IMR-90 (cell line): ENCODE results near the gene NXPH2. TPM values are rescaled to one million over a fixed set of nuclear protein-coding genes. Genes with fewer than 3 reads are reported as not detected.

ENCODE experiments used
- ATAC-seq: fragments of 200-7000 bp; cut with Tn5 transposase; 2 replicates; pipeline ENCODE4 v1.9.1; 2020; ENCODE audit warnings: low read depth, mild to moderate bottlenecking, moderate library complexity
- BruUV-seq: library from RNA; stranded (reverse); fragments of 400-500 nt; replicated peaks from 2 replicates; lab custom pipeline; 2021; lab: Mats Ljungman, UMichigan
- CTCF ChIA-PET: fragments of 300-600 bp; formaldehyde crosslinking; extraction: SDS; loops from one replicate; lab custom pipeline; 2021; ENCODE audit warnings: antibody characterized with exemption; lab: Yijun Ruan, JAX
- POLR2A ChIA-PET: fragments of 300-600 bp; sonication (Branson Sonifier 250); formaldehyde crosslinking; loops from one replicate; lab custom pipeline; 2022; ENCODE audit warnings: antibody characterized with exemption; ENCODE audit not compliant: unreplicated experiment; lab: Charles Lee
- DNase-seq: peaks from one replicate; pipeline ENCODE4 v3.0.0; 2013
- H2AFZ ChIP-seq: replicated peaks from 2 replicates; pipeline ENCODE3; 2013; ENCODE audit warnings: low read length, mild to moderate bottlenecking; ENCODE audit not compliant: poor library complexity
- H2AK5ac ChIP-seq: 2 replicates; pipeline ENCODE4 v1.6.1; 2013; ENCODE audit warnings: low read depth, low read length, inconsistent platforms
- H2AK9ac ChIP-seq: replicated peaks from 2 replicates; pipeline ENCODE3; 2013; ENCODE audit warnings: mild to moderate bottlenecking, low read depth, low read length, moderate library complexity; ENCODE audit not compliant: poor library complexity
- H2BK120ac ChIP-seq: 2 replicates; pipeline ENCODE4 v1.6.1; 2013; ENCODE audit warnings: low read depth, low read length, inconsistent platforms
- H2BK15ac ChIP-seq: 3 replicates; pipeline ENCODE4 v1.6.1; 2013; ENCODE audit warnings: low read depth, low read length, inconsistent platforms
- H2BK20ac ChIP-seq: 2 replicates; pipeline ENCODE4 v1.6.1; 2013; ENCODE audit warnings: low read depth, mild to moderate bottlenecking, inconsistent platforms, low read length, moderate library complexity
- H2BK5ac ChIP-seq: 2 replicates; pipeline ENCODE4 v1.6.1; 2013; ENCODE audit warnings: mild to moderate bottlenecking, low read depth, low read length, inconsistent platforms; ENCODE audit not compliant: poor library complexity, severe bottlenecking
- H3K14ac ChIP-seq: replicated peaks from 2 replicates; pipeline ENCODE4 v1.6.1; 2013; ENCODE audit warnings: low read depth, low read length, inconsistent platforms
- H3K18ac ChIP-seq: 2 replicates; pipeline ENCODE4 v1.6.1; 2013; ENCODE audit warnings: low read depth, low read length, control low read depth
- H3K23ac ChIP-seq: 2 replicates; pipeline ENCODE4 v1.6.1; 2013; ENCODE audit warnings: low read depth, low read length, inconsistent platforms
- H3K27ac ChIP-seq: 2 replicates; pipeline ENCODE4 v1.5.1; 2013; ENCODE audit warnings: mild to moderate bottlenecking, control low read depth, low read length; ENCODE audit not compliant: insufficient read depth
- H3K27me3 ChIP-seq: 2 replicates; pipeline ENCODE4 v1.6.1; 2013; ENCODE audit warnings: low read length; ENCODE audit not compliant: control insufficient read depth, insufficient read depth
- H3K36me3 ChIP-seq: 2 replicates; pipeline ENCODE4 v1.6.1; 2013; ENCODE audit warnings: low read length, mixed read lengths; ENCODE audit not compliant: control insufficient read depth, insufficient read depth
- H3K4ac ChIP-seq: 2 replicates; pipeline ENCODE4 v1.6.1; 2013; ENCODE audit warnings: low read depth, low read length, inconsistent platforms
- H3K4me1 ChIP-seq: 2 replicates; pipeline ENCODE4 v1.6.1; 2013; ENCODE audit warnings: low read length, mixed read lengths; ENCODE audit not compliant: control insufficient read depth, insufficient read depth
- H3K4me2 ChIP-seq: 2 replicates; pipeline ENCODE4 v1.6.1; 2013; ENCODE audit warnings: low read depth, mild to moderate bottlenecking, control low read depth, low read length, moderate library complexity
- H3K4me3 ChIP-seq: 2 replicates; pipeline ENCODE4 v1.5.1; 2013; ENCODE audit warnings: low read depth, mild to moderate bottlenecking, control low read depth, low read length, moderate library complexity; ENCODE audit not compliant: insufficient read depth
- H3K56ac ChIP-seq: 2 replicates; pipeline ENCODE4 v1.6.1; 2013; ENCODE audit warnings: low read length, inconsistent platforms; ENCODE audit not compliant: insufficient read depth; ENCODE audit errors: extremely low read depth
- H3K79me1 ChIP-seq, 2 experiments: 2 replicates each; pipeline ENCODE4 v1.6.1; 2013; ENCODE audit warnings: low read length in 2 of 2, inconsistent platforms in 1 of 2, low read depth in 1 of 2
- H3K9ac ChIP-seq: 2 replicates; pipeline ENCODE4 v1.6.1; 2013; ENCODE audit warnings: low read depth, low read length, control low read depth
- H3K9me1 ChIP-seq: 2 replicates; pipeline ENCODE4 v1.6.1; 2013; ENCODE audit warnings: low read length, inconsistent platforms; ENCODE audit not compliant: insufficient read depth
- H3K9me3 ChIP-seq: 2 replicates; pipeline ENCODE4 v1.6.1; 2013; ENCODE audit warnings: low read length; ENCODE audit not compliant: control insufficient read depth, insufficient read depth
- H4K20me1 ChIP-seq: 2 replicates; pipeline ENCODE4 v1.6.1; 2013; ENCODE audit warnings: low read length, inconsistent platforms; ENCODE audit not compliant: insufficient read depth
- H4K5ac ChIP-seq: 2 replicates; pipeline ENCODE4 v1.6.1; 2013; ENCODE audit warnings: mild to moderate bottlenecking, low read depth, low read length, control low read depth
- H4K8ac ChIP-seq, 2 experiments: 2 replicates each; pipeline ENCODE4 v1.6.1; 2013; ENCODE audit warnings: low read depth in 2 of 2, low read length in 2 of 2, control low read depth in 1 of 2, inconsistent platforms in 1 of 2
- H4K91ac ChIP-seq: 2 replicates; pipeline ENCODE4 v1.6.1; 2013; ENCODE audit warnings: low read depth, low read length, inconsistent platforms; ENCODE audit not compliant: insufficient read depth
- POLR2A ChIP-seq: IDR thresholded peaks from 2 replicates; pipeline ENCODE4 v1.6.1; 2012; ENCODE audit warnings: mild to moderate bottlenecking, low read depth, low read length
- WGBS, 2 experiments: methylation state at CpG; one replicate each; pipeline versions ENCODE4 v1.1.5 to v1.1.7; 2013; ENCODE audit warnings: missing lambda C conversion rate in 2 of 2; ENCODE audit not compliant: insufficient read length in 1 of 2; ENCODE audit errors: extremely low coverage in 2 of 2; 5-methylcytosine and 5-hydroxymethylcytosine counted together
- dilution Hi-C: fragments of 300-500 bp; cut with HindIII; formaldehyde crosslinking; loops from one replicate; pipeline ENCODE4 v1.14.3; 2018; ENCODE audit warnings: low sequenced_read_pairs; ENCODE audit not compliant: unreplicated experiment
- in situ Hi-C: fragments of 300-500 bp; cut with MboI; formaldehyde crosslinking; loops from 3 replicates; pipeline ENCODE4 v1.14.3; 2019; ENCODE audit warnings: low sequenced_read_pairs, inconsistent platforms, mixed read lengths
- intact Hi-C: fragments of 100-400 bp; cut with micrococcal nuclease; formaldehyde crosslinking; loops from 2 replicates; pipeline ENCODE4 v1.10.0; 2022
- polyA plus RNA-seq, 3 experiments: library from polyadenylated mRNA; depleted of rRNA; stranded (reverse); fragments of >200 nt; gene quantifications; 2 replicates each; pipeline ENCODE4 v1.2.3, GENCODE V29; 2012; ENCODE audit warnings: low replicate concordance in 1 of 3
- total RNA-seq: library from RNA; depleted of rRNA; stranded (reverse); fragments of >200 nt; gene quantifications from 2 replicates; pipeline ENCODE4 v1.2.3, GENCODE V29; 2012

NXPH2 gene
- total and polyA plus RNA-seq, 2 of the 4 experiments (the other 2 are of a cell fraction) = not detected

- dilution Hi-C loops (no loop called here), intact Hi-C loops (no loop called here), in situ Hi-C loops (no loop called here)
- WGBS, 2 experiments = no CpG with 5 or more reads among the region's 10 CpGs
- Histone ChIP-seq H2AK5ac (no peak overlapping the region), H2BK5ac (no peak overlapping the region), H4K5ac (no peak overlapping the region), H3K56ac (no peak overlapping the region), H2BK20ac (no peak overlapping the region), H4K20me1 (no peaks in the 10 kb centered on the region), H3K79me1 (no peaks in the 10 kb centered on the region), H3K4me1 (no peaks in the 10 kb centered on the region), H3K14ac (no peak overlapping the region), H2BK120ac (no peak overlapping the region), H3K9me1 (no peaks in the 10 kb centered on the region), H3K27ac (no peak overlapping the region), H3K18ac (no peak overlapping the region), H2AK9ac (no peak overlapping the region), H2AFZ (no peak overlapping the region), H2BK15ac (no peak overlapping the region), H3K9ac (no peak overlapping the region), H3K9me3 (no peaks in the 10 kb centered on the region), H3K4me3 (no peak overlapping the region), H3K4ac (no peak overlapping the region), H4K8ac (no peak overlapping the region), H3K27me3 (no peaks in the 10 kb centered on the region), H3K36me3 (no peaks in the 10 kb centered on the region), H4K91ac (no peak overlapping the region), H3K4me2 (peak overlapping the region; percentile 42), H3K23ac (no peak overlapping the region)
- DNase-seq (no peak), ATAC-seq (peak; percentile 54)
- no peak for TF ChIP-seq POLR2A
- no TSS peak for BruUV-seq
- ChIA-PET CTCF (no interaction called here), POLR2A (no interaction called here)
Observed at GRCh38 chr2:138671566-138671965, 108.6 kb downstream of the NXPH2 start.
